HG03571 (cell line): Measurements from ENCODE around the gene ZNF524.
A peak's percentile ranks its signal among the peaks of the same experiment; 100 is the strongest.
"Not testable (repeated sequence)": the region's sequence is repeated elsewhere in the genome, so short reads cannot be mapped to it uniquely, and the experiment has no call there.

Experiments used
- ATAC-seq: cut with Tn5 transposase; IDR thresholded peaks from one replicate; pipeline ENCODE4 v1.9.1; 2021; ENCODE audit not compliant: unreplicated experiment

The ZNF524 gene

GRCh38 chr19:55599842-55600661, at the start of gene ZNF524:
ZNF524 (plus strand) TSS chr19:55600288; CDS start chr19:55602113, 1,825 bp downstream.
- ATAC-seq = peak; percentile 41

- ATAC-seq = no peak
These were observed 49.8 kb upstream of the ZNF524 start for GRCh38 chr19:55550321-55550650.

GRCh38 chr19:55552206-55552605, 47.9 kb upstream of the ZNF524 start:
- ATAC-seq = no peak

- ATAC-seq = no peak
These were observed 47.5 kb upstream of the ZNF524 start for GRCh38 chr19:55552620-55553019.

GRCh38 chr19:55553217-55554182, 46.6 kb upstream of the ZNF524 start:
- ATAC-seq = no peak

GRCh38 chr19:55554302-55554701, 45.8 kb upstream of the ZNF524 start:
- ATAC-seq = no peak

GRCh38 chr19:55554741-55555152, 45.3 kb upstream of the ZNF524 start:
- no peak for ATAC-seq

GRCh38 chr19:55559684-55560083, 40.4 kb upstream of the ZNF524 start:
- ATAC-seq = no peak

- no peak for ATAC-seq
These were observed 36.8 kb upstream of the ZNF524 start for GRCh38 chr19:55563261-55563690.

- ATAC-seq = no peak
These were observed 33.3 kb upstream of the ZNF524 start for GRCh38 chr19:55566823-55567222.

GRCh38 chr19:55567708-55568328, 32.3 kb upstream of the ZNF524 start:
- ATAC-seq = no peak

- not testable (repeated sequence) for ATAC-seq
These were observed 30.6 kb upstream of the ZNF524 start for GRCh38 chr19:55569477-55569876.

- not testable (repeated sequence) for ATAC-seq
These were observed 26.2 kb upstream of the ZNF524 start for GRCh38 chr19:55573929-55574328.

GRCh38 chr19:55576746-55577145, 23.3 kb upstream of the ZNF524 start:
- no peak for ATAC-seq

GRCh38 chr19:55578031-55578760, 21.9 kb upstream of the ZNF524 start:
- no peak for ATAC-seq

- ATAC-seq = no peak
These were observed 21.0 kb upstream of the ZNF524 start for GRCh38 chr19:55578761-55579747.

- no peak for ATAC-seq
These were observed 20.1 kb upstream of the ZNF524 start for GRCh38 chr19:55579766-55580621.

GRCh38 chr19:55580628-55581144, 19.4 kb upstream of the ZNF524 start, which contains the start of gene ZNF579:
ZNF579 (minus strand) TSS chr19:55580848; CDS start chr19:55579639, 1,209 bp downstream.
- no peak for ATAC-seq
